Ovary (tissue), 9 donors: Measurements from ENCODE around the gene JPH4. TPM values are rescaled to one million over a fixed set of nuclear protein-coding genes. Genes with fewer than 3 reads are reported as not detected.

ENCODE experiments used
- DNase-seq, 5 donors: peaks; one replicate each; pipeline ENCODE4 v3.0.0-alpha.2; 2019 to 2020
- H3K27ac ChIP-seq, 2 donors: fragments of 200-600 bp; one replicate each; pipeline versions ENCODE4 v1.5.1 to v1.8.0; 2019 to 2022
- H3K27me3 ChIP-seq: fragments of 200-600 bp; one replicate; pipeline ENCODE4 v1.8.0; 2022
- H3K36me3 ChIP-seq: fragments of 200-600 bp; sonication (generic); one replicate; pipeline ENCODE4 v1.5.1; 2019
- H3K4me1 ChIP-seq: one replicate; pipeline ENCODE4 v1.8.1; 2013; ENCODE audit warnings: mild to moderate bottlenecking, moderate library complexity; ENCODE audit not compliant: insufficient read depth
- H3K4me3 ChIP-seq: fragments of 200-600 bp; sonication (generic); one replicate; pipeline ENCODE4 v1.5.1; 2017
- H3K9me3 ChIP-seq, 2 donors: fragments of 200-600 bp in 1 of 2; sonication (generic) in 1 of 2; one replicate each; pipeline versions ENCODE4 v1.5.1 to v1.8.1; 2013 to 2019; ENCODE audit warnings: mild to moderate bottlenecking in 1 of 2, moderate library complexity in 1 of 2
- EP300 ChIP-seq: sonication (generic); formaldehyde crosslinking; IDR thresholded peaks from one replicate; pipeline ENCODE4 v1.6.1; 2017; ENCODE audit warnings: antibody characterized with exemption
- POLR2A ChIP-seq: fragments of 450-650 bp; IDR thresholded peaks from one replicate; pipeline ENCODE4 v1.6.1; 2017; ENCODE audit warnings: antibody characterized with exemption, mild to moderate bottlenecking, moderate library complexity
- WGBS, 3 donors: extraction: QIAGEN DNeasy Blood & Tissue Kit in 1 of 3; methylation state at CpG; one replicate each; pipeline versions ENCODE4 v1.1.5 to v1.1.7; 2013 to 2017; 5-methylcytosine and 5-hydroxymethylcytosine counted together
- intact Hi-C, 4 donors: fragments of 100-400 bp; cut with DNase I; formaldehyde crosslinking; loops; one replicate each; pipeline versions ENCODE4 v1.11.0 to v1.15.1; 2022 to 2023
- polyA plus RNA-seq, 2 donors: library from polyadenylated mRNA; stranded (reverse); fragments of 200-250 nt in 1 of 2; fragments of 350-450 nt in 1 of 2; fragmentation: Illumina TruSeq in 1 of 2; extraction: RNeasy Lipid Tissue Mini Kit (QIAGEN cat#74804) in 1 of 2; gene quantifications; one replicate each; pipeline ENCODE4 v1.2.3, GENCODE V29; 2013 to 2014
- total RNA-seq, 7 donors: library from RNA; depleted of rRNA in 2 of 7; stranded (reverse); fragments of >200 nt in 2 of 7; fragmentation: NEBNext Ultra II Directional in 3 of 7; extraction: Animal tissue kit (Norgen Biotek cat#: 25700) in 3 of 7; gene quantifications; one replicate each; pipeline versions ENCODE4 v1.1.0 to v1.2.4, GENCODE V29; 2016 to 2023
- TF ChIP-seq, protein P1 (sequence below), 3 donors: fragments of 450-650 bp in 2 of 3; fragments of 200-600 bp in 1 of 3; IDR thresholded peaks; one replicate each; pipeline versions ENCODE4 v1.5.1 to v1.8.0; 2016 to 2022; ENCODE audit warnings: antibody characterized with exemption in 3 of 3, mild to moderate bottlenecking in 1 of 3
- donor health status: DM: no; HTN: no; CAD: no; lungs with moderate emphysema.
- donor health status: DM: no; HTN: no; CAD: no.
- donor health status: Bipolar disorder and iron deficiency.
- donor health status: DM: yes; HTN: yes; CAD: no.
- donor health status: DM: no; HTN: no; CAD: no.
- donor health status: DM: yes; HTN: yes; CAD: no.

The JPH4 gene
- total and polyA plus RNA-seq, 9 donors = 7.4 to 43.5 (median 11.5) TPM

DNA sequence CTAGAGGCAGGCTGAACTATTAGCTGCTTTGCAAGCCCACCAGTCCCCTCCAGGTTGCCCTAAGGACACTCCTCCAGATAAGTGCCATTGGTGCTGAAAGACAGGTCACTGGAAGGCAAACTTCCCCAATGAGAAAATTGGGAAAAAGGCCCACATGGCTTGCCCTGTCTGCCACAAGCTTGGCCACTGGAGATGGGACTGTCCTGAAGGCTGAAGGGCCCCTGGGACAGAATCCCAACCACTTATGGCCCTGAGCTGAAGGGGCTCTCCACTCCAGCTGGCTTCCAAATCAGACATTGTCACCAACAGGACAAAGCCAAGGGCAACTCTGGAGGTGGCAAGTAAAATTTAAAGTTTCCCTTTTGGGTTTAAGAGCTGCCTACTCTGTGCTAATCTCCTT, 45.4 kb upstream of the JPH4 start:
- H3K36me3 ChIP-seq = no peaks in the 10 kb centered on the region
- H3K4me1 ChIP-seq = no peaks in the 10 kb centered on the region
- no peak overlapping the region for H3K27ac ChIP-seq
- intact Hi-C loops = no loop called here
- H3K9me3 ChIP-seq = no peaks in the 10 kb centered on the region
- no peaks in the 10 kb centered on the region for H3K27me3 ChIP-seq
- no peak for DNase-seq
- TF ChIP-seq POLR2A = no peak
- no peak for TF ChIP-seq EP300
- TF ChIP-seq, protein P1, sequence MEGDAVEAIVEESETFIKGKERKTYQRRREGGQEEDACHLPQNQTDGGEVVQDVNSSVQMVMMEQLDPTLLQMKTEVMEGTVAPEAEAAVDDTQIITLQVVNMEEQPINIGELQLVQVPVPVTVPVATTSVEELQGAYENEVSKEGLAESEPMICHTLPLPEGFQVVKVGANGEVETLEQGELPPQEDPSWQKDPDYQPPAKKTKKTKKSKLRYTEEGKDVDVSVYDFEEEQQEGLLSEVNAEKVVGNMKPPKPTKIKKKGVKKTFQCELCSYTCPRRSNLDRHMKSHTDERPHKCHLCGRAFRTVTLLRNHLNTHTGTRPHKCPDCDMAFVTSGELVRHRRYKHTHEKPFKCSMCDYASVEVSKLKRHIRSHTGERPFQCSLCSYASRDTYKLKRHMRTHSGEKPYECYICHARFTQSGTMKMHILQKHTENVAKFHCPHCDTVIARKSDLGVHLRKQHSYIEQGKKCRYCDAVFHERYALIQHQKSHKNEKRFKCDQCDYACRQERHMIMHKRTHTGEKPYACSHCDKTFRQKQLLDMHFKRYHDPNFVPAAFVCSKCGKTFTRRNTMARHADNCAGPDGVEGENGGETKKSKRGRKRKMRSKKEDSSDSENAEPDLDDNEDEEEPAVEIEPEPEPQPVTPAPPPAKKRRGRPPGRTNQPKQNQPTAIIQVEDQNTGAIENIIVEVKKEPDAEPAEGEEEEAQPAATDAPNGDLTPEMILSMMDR (IDR thresholded peaks at IDR 0.05) = no peak
- no peak overlapping the region for H3K4me3 ChIP-seq

DNA sequence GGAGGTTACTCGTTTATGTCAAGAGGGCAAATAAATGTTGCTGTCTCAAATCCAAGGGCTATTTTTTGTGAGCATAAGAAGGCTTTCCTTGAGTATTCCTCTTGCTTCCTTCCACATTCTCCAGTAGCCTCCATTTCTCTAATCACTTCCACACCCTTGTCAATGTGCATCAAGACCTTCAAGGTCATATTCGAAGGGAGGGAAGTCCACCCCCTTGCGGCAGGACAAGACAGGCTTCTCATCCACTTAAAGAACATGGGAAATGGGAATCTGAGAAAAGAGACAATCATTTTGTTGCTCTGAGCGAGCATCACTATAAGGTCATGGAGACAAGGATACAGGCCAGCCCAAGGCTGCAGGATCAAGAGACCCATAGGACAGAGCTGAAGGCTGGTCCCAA, 44.4 kb upstream of the JPH4 start:
- Histone ChIP-seq H3K4me1 (no peaks in the 10 kb centered on the region), H3K36me3 (no peaks in the 10 kb centered on the region), H3K4me3 (no peak overlapping the region), H3K27ac (no peak overlapping the region), H3K9me3 (no peaks in the 10 kb centered on the region), H3K27me3 (no peaks in the 10 kb centered on the region)
- intact Hi-C loops = no loop called here
- DNase-seq = no peak
- TF ChIP-seq, protein P1 (IDR thresholded peaks at IDR 0.05) = no peak
- TF ChIP-seq POLR2A = no peak
- no peak for TF ChIP-seq EP300
- 81 to 83% (median 83%) methylated on average over 4 of the region's 4 CpGs for WGBS, 3 donors

DNA sequence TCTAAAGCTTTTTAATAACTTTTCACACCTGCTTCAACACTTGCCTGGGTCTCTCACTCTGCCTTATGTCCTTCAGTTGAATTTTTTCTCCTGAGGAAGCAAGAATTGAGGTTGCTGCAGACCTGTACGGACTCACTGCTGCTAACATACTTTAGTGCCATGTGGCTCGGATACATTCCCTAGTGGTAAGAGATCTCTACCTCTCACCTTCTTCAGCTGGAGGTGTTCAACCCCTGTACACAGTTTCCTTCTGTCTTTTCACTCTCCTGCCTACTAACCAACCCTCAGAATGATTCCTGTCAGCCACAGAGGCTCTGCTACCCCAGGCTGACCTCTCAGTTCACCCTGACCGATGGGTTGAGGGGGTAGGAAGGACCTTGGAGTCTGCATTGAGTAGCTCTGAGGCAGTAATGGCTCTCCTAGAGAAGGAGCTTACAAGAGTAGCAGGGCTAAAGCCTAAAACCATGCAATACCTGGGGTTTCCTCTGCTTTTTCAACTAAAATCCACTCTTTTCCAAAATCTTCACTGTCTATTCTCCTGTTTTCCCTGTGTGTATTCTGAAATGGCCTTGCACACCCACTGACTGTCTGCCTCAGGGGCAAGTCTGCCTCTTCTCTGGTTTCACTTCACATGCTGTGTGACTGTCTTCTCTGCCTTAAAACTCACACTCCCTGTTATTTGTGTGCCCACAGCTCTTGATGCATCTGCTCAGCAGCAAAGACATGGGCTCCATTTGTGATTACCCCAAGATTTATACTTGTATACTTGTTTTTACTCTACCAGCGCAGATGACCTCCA, 43.5 kb upstream of the JPH4 start:
- no peak for DNase-seq
- no peak overlapping the region for H3K27ac ChIP-seq
- no peaks in the 10 kb centered on the region for H3K27me3 ChIP-seq
- 84 to 88% (median 87%) methylated on average over 4 of the region's 4 CpGs for WGBS, 3 donors
- H3K36me3 ChIP-seq = no peaks in the 10 kb centered on the region
- no peaks in the 10 kb centered on the region for H3K9me3 ChIP-seq
- intact Hi-C loops = no loop called here
- TF ChIP-seq, protein P1 (IDR thresholded peaks at IDR 0.05) = no peak
- TF ChIP-seq EP300 = no peak
- no peak for TF ChIP-seq POLR2A
- no peak overlapping the region for H3K4me3 ChIP-seq
- no peaks in the 10 kb centered on the region for H3K4me1 ChIP-seq

DNA sequence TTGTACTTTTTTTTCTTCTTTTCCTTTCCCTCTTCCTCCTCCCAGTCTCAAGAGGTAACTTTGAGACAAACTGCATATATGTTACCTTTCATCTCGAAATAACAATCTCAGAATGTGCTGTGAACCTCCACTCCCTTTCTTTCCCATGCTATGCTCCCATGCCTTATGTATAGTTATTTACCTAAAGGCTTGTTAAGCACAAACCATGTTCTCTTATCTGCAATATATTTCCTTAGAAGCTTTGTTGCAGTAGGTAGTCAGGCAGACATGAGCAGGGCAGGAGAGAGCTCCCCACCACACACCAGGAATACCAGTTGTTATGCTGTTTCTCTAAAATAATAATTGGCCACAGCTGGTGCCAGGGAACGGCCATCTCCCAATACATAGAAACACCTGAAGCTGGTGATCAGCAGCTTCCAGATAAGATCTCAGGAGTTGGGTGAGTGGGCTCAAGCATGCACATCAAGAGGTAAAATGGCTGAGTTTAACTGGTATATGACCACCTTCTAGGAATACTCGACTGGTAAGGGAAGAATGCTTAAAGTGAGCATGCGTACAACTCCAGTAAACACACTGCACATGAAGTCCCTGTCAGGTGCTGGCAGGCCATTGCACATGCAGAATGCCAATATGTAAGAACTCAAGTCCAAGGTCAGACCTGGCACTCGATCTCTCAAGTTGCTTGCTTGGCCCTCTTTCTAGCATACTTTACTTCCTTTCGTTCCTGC, 42.8 kb upstream of the JPH4 start:
- TF ChIP-seq EP300 (no peak), POLR2A (no peak)
- TF ChIP-seq, protein P1 (IDR thresholded peaks at IDR 0.05) = no peak
- Histone ChIP-seq H3K36me3 (no peaks in the 10 kb centered on the region), H3K4me1 (no peaks in the 10 kb centered on the region), H3K4me3 (no peak overlapping the region), H3K27ac (no peak overlapping the region), H3K27me3 (no peaks in the 10 kb centered on the region), H3K9me3 (no peaks in the 10 kb centered on the region)
- WGBS, 3 donors = 59 to 64% (median 62%) methylated on average over 6 of the region's 6 CpGs
- intact Hi-C loops = no loop called here
- no peak for DNase-seq
